Measurements from ENCODE around the gene ATP8B2.
A peak's percentile ranks its signal among the peaks of the same experiment; 100 is the strongest.
"Not testable (repeated sequence)": the region's sequence is repeated elsewhere in the genome, so short reads cannot be mapped to it uniquely, and the experiment has no call there.

ATP8B2 gene

GRCh38 chr1:154347961-154348360 lies 22.6 kb downstream of the ATP8B2 start:
- DNase-seq: no peak

DNA sequence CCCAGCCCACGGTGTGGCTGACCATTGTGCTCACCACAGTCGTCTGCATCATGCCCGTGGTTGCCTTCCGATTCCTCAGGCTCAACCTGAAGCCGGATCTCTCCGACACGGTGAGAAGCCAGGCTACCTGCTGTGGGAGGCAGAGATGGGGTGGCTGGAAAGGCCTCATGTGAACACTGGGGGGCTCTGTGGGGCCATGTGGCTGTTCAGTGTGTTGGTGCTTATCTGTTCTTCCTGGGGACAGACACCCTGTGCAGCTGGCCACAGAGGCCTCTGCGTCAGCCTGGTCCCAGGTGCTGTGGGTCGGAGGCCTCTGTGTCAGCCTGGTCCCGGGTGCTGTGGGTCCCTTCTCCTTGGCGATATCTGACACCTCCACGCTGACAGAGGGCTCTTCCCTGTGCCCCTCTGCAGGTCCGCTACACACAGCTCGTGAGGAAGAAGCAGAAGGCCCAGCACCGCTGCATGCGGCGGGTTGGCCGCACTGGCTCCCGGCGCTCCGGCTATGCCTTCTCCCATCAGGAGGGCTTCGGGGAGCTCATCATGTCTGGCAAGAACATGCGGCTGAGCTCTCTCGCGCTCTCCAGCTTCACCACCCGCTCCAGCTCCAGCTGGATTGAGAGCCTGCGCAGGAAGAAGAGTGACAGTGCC lies 23.2 kb downstream of the ATP8B2 start:
- DNase-seq: no peak

DNA sequence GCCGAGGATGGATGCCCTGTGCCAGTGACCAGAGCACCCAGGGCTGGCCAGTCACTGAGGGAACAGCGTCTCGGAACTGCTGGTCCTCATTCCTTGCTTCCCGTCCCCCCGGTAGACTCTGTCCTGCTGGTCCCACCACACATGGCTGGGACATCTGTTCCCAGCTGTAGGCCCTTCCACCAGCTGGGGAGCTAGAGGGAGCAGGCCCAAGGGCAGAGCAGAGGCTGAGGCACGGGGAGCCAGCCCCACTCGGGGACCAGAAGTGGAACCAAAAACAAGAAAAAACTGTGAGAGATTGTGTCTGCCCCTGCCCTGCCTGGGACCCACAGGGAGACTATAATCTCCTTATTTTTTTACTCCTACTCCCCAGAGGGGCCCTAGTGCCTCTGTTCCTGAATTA lies 23.8 kb downstream of the ATP8B2 start:
- DNase-seq: no peak

DNA sequence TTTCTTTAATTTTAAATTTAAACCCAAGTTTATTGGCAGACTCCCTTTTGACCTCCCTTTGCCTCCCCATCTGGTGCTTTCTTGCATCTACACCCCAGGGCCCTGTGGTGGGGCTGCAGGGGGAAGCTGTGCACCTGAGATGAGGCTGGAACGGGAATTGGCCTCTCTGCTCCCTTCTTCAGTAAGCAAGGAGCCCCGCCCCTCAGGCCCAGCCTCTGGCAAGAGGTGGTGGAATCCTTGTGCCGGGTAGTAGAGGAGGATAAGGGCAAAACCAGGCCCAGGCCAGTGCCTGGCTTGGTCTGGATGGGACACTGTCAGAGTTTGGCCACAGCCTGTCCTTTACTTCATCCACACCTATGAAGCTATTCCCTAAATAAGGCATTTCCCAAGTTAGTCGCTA lies 25.1 kb downstream of the ATP8B2 start:
- DNase-seq: no peak

DNA sequence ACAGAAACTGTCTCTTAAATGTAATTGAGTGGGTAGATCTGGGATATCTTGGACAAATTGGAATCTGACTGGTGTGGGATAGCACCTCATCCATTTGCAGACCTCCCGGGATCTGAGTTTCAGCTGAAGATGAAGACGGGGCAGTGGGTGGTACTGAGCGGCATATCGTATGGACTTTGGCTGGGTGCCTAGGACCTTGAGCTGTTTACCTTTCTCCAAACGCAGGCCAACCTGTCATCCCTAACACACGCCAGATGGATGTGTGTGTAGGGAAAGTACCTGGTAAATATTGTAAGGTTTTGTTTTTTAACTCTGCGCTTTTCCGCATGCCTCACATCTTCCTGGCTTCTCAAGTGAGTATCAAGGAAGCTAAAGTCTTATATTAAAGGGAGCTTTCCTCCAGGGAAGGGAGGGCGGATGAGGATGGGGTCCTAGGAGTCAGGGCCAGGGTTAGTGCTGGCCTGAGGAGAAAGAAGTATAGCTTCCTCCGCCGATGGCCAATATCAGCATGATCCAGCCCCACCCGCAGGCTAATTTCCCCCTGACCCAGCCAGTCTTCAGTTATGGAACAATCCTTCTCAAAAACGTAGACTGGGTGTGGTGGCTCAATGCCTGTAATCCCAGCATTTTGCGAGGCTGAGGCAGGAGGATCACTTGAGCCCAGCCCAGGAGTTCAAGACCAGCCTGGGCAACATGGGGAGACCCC lies 26.2 kb downstream of the ATP8B2 start:
- DNase-seq: no peak

DNA sequence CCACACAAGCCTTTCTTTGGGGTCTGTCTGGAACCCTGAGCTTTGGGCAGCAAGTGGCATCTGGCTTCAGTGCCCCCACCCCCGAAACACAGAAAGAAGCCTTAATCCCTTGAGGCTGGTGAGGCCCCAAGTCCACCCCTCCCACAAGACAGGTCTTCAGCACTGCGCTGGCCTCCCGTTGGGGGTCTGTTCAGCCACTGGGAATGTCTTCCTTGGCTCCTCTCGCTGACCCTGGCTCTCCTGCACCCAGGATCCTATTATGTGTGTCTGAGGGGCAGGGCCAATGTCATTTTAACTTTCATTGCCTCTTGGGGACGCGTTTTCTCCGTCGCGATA lies 26.9 kb downstream of the ATP8B2 start:
- no peak for DNase-seq

- DNase-seq: peak; percentile 52
Observed at GRCh38 chr1:154352581-154353459, 27.5 kb downstream of the ATP8B2 start.

DNA sequence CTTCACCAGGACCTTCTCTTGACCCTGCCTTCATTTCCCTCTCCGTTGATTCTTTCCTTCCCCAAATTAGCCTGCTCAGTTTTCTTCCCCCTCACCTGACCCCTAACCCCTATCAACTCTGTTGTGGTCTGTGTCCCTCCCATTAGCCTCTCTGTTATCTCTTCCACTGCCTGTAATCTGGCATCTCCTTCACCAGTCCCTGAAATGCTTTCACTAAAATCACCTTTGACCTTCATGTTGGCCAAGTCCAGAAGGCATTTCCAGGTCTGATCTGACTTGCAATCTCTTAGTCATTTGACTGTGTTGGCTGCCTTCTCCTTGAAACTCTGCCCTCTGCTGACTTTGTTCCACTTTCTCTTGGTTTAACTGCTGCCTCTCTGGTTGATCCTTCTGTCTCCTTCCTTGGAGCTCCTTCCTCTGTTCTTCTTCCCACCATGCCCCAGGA lies 28.2 kb downstream of the ATP8B2 start:
- no peak for DNase-seq

DNA sequence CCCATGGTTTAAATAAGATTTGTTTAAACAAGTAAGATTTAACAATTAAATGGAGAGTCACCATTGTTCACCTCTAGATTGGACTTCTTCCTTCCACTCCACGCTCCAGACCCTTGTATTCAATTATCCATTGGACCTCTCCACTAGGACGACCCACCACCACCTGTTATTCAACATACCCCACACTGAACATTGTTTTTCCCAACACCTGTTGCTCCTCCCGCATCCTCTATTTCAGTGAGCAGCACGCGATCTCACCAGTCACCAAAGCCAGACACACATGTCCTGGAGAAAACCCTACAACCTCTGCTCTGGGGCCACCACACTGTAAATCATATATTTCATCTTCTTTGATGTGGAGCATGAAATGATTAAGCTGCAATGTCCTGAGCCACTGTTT lies 28.6 kb downstream of the ATP8B2 start:
- DNase-seq: no peak

DNA sequence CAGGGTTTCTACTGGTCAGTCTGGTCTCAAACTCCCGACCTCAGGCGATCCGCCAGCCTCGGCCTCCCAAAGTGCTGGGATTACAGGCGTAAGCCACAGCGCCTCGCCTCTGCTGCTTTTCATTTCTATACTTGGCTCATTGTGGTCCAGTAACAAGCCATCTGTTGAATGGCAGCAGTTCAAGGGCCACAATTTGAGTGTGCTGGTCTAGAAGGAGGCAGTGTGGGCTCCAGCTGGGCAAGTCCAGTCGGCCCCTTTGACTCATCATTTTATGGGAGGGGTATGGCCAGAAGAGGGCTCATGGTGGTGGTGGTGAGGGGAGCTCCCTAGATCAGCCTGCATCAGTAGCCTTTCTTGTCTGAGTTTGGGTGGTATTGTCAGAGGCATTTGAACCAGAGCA lies 33.2 kb downstream of the ATP8B2 start:
- no peak for DNase-seq

DNA sequence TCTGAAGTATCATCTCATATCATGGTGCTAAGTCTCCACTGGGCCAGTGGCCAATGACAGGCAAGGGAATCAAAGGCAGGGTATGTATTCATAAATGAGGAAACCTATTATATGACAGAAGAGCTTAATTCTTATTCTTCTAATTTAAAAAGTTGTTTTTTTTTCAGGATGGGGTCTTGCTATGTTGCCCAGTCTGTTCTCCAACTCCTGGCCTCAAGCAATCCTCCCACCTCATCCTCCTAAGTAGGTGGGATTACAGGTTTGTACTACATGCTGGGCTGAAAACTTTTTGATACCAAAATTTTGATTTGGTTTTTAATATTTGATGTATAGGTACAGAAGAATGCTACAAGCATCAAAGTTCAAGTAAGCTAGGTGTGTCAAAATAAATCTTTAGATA lies 35.0 kb downstream of the ATP8B2 start:
- no peak for DNase-seq

- not testable (repeated sequence) for DNase-seq
Observed at GRCh38 chr1:154360881-154361280, 35.6 kb downstream of the ATP8B2 start.

DNA sequence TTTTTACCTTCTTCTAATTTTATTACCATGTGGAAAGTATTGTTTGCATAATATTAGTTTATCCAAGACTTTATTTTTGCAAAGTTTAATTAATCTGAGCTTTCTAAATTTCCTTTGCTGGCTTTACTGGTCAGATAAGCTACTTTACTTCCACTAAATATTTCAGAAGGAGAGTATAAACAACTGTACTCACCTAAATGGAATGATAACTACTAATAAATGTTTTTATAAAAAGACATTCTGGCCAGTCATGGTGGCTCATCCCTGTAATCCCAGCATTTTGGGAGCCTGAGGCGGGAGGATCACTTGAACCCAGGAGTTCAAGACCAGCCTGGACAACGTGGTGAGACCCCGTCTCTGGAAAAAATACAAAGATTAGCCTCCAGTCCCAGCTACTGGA lies 36.0 kb downstream of the ATP8B2 start:
- DNase-seq: no peak

DNA sequence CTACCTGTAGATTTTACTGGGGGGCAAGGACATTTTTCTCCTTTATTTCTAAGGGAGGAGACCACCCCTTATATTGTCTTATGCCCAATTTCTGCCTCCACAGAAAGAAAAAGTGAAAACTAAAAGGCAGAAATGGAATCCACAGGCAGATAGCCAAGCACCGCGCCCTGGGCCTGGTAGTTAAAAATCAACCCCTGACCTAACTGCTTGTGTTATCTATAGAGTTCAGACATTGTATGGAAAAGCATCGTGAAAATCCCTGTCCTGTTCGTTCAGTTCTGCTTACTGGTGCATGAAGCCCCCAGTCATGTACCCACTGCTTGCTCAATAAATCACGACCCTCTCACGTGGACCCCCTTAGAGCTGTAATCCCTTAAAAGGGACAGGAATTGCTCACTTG lies 46.1 kb downstream of the ATP8B2 start:
- no peak for DNase-seq

DNA sequence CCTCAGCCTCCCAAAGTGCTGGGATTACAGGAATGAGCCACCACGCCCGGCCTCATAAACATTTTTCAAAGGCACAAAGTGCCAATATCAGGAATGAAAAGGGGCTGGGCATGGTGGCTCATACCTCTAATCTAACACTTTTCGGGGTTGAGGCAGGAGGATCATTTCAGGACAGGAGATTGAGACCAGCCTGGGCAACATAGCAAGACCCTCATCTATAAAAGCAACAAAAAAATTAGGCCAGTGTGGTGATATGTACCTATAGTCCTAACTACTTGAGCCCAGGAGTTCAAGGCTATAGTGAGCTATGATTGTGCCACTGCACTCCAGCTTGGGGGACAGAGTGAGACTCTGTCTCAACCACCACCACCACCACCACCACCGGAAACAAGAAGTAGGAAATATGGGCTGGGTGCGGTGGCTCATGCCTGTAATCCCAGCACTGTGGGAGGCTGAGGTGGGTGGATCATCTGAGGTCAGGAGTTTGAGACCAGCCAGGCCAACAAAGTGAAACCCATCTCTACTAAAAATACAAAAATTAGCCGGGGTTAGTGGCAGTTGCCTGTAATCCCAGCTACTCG lies 48.5 kb downstream of the ATP8B2 start:
- DNase-seq: not testable (repeated sequence)

DNA sequence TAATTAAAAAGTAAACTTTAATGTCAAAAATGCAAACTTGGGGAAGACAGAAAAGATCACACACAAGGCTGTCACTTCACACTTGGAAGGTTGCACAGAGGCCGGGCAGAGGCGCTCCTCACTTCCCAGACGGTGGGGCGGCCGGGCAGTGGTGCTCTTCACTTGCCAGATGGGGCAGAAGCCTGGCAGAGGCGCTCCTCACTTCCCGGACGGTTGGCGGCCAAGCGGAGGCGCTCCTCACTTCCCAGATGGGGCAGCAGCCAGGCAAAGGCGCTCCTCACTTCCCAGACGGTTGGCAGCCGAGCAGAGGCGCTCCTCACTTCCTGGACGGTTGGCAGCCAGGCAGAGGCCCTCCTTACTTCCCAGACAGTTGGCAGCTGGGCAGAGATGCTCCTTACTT lies 54.0 kb downstream of the ATP8B2 start:
- DNase-seq: no peak

DNA sequence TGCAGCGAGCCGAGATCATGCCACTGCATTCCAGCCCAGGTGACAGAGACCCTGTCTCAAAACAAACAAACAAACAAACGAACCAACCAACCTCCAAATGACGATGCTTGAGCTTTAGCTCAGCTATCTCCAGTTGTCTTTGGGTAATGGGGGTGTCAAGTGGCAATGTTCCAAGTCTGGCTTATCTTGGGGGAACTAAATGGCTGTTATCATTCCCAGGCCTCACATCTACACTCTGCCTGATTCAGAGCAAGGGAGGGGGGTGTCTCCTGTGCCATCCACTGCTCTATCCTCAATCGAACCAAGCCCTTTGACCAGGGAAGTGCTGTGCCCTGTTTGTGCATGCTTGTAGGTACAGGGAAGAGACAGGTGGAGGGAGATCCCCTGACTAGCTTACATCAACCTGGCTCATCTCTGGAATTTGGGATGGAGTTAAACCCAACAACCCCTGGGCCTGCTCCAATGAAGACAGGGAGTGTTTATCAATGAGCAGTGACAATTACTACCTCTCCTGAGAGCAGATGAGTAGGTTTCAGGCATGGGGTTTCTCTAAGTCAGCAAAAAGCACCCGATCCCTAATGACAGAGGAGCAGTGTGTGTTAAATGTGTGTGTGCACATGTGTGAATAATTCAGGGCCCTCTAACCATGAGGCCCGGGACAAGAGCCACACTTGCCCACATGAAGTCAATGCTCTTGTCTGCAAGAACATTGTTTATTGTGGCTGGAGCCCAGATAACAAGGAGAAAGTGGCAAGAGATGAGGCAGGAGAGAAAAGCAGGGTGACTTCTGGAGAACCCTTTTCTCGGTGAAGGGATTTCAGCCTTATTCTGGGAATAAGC lies 59.5 kb downstream of the ATP8B2 start:
- DNase-seq: no peak

GRCh38 chr1:154386643-154387352 lies 61.5 kb downstream of the ATP8B2 start:
- no peak for DNase-seq

DNA sequence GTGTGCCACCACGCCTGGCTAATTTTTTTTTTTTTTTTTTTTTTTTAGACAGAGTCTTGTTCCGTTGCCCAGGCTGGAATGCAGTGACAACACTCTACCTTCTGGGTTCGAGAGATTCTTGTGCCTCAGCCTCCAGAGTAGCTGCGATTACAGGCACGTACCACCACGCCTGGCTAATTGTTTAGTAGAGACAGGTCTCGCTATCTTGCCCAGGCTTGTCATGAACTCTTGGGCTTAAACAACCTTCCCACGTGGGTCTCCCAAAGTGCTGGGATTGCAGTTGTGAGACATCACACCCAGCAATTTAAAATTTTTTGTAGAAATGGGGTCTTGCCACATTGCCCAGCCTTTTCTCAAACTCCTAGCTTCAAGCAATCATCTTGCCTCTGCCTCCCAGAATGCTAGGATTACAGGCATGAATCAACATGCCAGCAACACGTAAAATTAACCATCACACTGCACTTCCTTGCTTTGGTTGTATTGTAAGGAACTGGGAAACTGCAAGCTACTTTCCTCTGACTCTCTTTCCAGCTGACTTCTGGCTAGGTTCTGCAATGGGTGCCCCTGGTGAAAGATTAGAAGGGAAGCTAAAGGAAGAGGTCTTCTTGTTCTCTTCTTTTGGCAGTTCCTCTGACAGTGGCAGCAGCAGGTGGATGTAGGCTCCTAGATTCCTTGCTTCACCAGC lies 65.9 kb downstream of the ATP8B2 start:
- DNase-seq: no peak

DNA sequence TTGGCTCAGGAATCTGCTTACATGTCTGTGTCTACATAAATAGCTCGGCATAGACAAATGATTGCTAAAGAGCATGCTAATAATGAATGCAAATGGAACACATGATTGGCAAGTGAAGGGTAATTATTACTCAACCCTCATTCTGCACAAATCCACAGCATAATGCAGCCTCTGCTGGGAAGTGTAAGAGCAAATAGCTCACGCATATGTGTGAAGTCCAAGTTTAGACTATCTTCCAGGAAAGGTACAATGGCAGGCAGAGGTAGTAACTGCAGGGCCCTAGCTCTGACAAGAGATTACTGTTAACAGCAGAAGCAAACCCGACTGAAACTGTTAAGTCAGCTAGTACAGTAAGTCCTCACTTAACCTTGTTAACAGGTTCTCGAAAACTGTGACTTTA lies 72.8 kb downstream of the ATP8B2 start:
- DNase-seq: no peak

GRCh38 chr1:154398678-154399077 lies 73.4 kb downstream of the ATP8B2 start:
- no peak for DNase-seq

Measured in femur (tissue), 1 donor.